Astrocyte of the spinal cord (primary cell): ENCODE measurements around the gene SELENOP.

Experiments
- DNase-seq: peaks from one replicate; pipeline ENCODE4 v3.0.0; 2011; ENCODE audit warnings: low read depth, low spot score
- H3K4me3 ChIP-seq: 2 replicates; pipeline ENCODE4 v1.5.1; 2011; ENCODE audit warnings: low read depth, mild to moderate bottlenecking, low read length, moderate library complexity
- in situ Hi-C: cut with HindIII; loops from 2 replicates; pipeline ENCODE4 v1.10.0; 2017; ENCODE audit warnings: low sequenced_read_pairs
- TF ChIP-seq, protein P1 (sequence below): IDR thresholded peaks from 2 replicates; pipeline ENCODE4 v1.5.1; 2012; ENCODE audit warnings: low read depth, mild to moderate bottlenecking, low read length, inconsistent platforms

Gene SELENOP

DNA sequence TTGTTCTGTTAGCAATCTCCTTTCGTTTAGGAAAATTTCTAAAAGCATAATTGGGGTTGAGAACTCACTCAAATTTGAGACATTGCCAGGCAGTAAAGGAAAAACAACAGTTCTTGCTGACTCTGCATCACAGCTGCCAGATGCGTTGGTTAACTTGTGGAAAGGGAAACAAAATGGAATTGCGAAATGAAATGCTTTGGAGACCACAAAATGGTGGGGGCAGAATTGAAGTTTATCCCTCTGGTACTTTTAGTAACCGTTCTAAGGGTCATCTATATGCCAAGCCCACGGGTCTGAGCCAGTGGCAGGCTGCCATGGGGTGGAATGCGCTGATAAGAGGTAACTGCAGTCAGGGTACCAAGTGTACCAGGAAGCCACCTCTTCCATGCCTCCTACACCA, 28.6 kb upstream of the SELENOP start:
- TF ChIP-seq, protein P1, sequence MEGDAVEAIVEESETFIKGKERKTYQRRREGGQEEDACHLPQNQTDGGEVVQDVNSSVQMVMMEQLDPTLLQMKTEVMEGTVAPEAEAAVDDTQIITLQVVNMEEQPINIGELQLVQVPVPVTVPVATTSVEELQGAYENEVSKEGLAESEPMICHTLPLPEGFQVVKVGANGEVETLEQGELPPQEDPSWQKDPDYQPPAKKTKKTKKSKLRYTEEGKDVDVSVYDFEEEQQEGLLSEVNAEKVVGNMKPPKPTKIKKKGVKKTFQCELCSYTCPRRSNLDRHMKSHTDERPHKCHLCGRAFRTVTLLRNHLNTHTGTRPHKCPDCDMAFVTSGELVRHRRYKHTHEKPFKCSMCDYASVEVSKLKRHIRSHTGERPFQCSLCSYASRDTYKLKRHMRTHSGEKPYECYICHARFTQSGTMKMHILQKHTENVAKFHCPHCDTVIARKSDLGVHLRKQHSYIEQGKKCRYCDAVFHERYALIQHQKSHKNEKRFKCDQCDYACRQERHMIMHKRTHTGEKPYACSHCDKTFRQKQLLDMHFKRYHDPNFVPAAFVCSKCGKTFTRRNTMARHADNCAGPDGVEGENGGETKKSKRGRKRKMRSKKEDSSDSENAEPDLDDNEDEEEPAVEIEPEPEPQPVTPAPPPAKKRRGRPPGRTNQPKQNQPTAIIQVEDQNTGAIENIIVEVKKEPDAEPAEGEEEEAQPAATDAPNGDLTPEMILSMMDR = no peak
- peak; percentile 92 for DNase-seq
- H3K4me3 ChIP-seq = no peak overlapping the region
- in situ Hi-C loops = no loop called here

DNA sequence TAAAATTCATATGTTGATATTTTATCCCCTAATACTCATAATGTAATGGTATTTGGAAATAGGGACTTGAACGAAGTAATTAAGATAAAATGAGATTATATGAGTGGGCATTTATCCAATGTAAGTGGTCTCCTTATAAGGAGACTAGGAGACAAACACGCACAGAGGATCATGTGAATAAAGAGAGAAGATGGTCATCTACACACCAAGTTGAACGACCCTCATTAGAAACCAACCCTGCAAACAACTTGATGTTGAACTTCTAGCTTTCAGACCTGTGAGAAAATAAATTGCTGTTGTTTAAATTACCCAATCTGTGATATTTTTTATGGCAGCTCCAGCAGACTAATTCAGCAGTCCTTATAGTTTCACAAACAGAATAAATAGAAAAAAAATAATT, 27.5 kb upstream of the SELENOP start:
- no peak for DNase-seq
- in situ Hi-C loops = no loop called here
- no peak overlapping the region for H3K4me3 ChIP-seq
- TF ChIP-seq, protein P1 = no peak

DNA sequence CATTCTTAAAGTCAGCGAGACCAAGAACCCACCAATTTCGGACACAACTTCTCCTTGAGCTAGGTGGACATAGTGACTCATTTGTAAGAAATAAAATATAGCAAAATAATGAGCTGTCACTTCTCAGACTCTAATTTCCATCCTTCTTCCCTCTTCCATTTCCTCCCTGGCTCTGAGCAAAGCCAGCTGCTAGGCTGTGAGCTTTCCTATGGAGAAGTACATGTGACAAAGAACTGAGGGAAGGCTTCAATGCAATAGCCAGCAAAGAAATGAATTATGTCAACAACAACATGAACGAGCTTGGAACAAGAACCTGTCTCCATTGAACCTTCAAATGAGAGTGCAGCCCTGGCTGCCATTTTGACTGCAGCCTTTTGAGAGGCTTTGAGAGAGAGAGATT, 25.9 kb upstream of the SELENOP start:
- no peak for DNase-seq
- no peak overlapping the region for H3K4me3 ChIP-seq
- in situ Hi-C loops = no loop called here
- TF ChIP-seq, protein P1 = no peak

DNA sequence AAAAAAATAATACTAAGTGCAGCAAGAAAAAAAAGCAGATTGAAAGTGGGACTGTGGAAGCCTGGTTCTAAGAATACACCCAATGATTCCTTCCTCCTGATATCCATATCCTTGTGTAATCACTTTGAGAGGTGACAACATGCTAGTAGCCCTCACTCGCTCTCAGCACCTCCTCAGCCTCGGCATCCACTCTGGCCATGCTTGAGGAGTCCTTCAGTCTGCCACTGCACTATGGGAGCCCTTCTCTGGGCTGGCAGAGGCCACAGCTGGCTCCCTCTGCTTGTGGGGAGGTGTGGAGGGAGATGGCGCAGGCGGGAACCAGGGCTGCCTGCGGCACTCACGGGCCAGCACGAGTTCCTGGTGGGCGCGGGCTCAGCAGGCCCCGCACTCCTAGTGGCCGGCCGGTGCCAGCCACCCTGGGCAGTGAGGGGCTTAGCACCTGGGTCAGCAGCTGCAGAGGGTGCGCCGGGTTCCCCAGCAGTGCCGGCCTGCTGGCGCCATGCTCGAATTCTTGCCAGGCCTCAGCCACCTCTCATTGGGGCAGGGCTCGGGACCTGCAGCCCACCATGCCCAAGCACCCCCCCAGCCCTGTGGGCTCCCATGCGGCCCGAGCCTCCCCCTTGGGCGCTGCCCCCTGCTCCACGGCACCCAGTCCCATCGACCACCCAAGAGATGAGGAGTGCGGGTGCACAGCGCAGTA, 24.5 kb upstream of the SELENOP start:
- TF ChIP-seq, protein P1 = no peak
- no peak overlapping the region for H3K4me3 ChIP-seq
- DNase-seq = no peak
- in situ Hi-C loops = no loop called here

DNA sequence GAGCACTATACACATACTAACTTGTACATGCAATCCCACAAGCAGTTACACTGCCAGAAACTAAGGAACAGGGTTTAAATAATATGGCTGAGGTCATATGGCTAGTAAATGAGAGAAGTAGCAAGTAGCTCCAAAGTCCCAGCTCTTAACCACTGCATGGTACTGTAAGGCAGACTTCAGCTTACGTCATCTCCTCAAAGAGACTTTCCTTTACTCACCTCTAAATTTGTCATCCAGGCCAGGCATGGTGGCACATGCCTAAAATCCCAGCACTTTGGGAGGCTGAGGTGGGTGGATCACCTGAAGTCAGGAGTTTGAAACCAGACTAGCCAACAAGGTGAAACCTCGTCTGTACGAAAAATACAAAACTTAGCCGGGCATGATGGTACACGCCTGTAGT, 20.4 kb upstream of the SELENOP start:
- no peak for DNase-seq
- TF ChIP-seq, protein P1 = no peak
- in situ Hi-C loops = no loop called here
- no peak overlapping the region for H3K4me3 ChIP-seq

DNA sequence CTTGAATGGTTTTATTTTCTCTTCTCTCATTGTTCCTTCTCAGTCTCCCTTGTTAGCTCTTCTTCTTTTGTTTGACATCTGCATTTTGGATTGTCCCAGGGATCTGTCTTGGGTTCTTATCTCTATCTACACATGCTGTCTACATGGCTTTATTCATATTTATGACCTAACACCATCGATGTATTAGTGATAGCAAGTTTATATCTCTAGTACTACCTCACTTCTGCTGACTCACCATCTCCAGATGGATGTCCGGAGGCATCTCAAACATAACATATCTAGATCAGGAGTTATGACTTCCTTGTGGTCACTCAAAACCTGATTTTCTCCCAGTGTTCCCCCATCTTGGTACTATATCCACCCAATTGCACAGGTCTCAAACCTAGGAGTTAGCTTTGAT, 19.2 kb upstream of the SELENOP start:
- H3K4me3 ChIP-seq = no peak overlapping the region
- no peak for DNase-seq
- TF ChIP-seq, protein P1 = no peak
- in situ Hi-C loops = no loop called here
